Stomach (tissue), 9 donors: Measurements from ENCODE around the gene GRIA1. TPM values are rescaled to one million over a fixed set of nuclear protein-coding genes. Genes with fewer than 3 reads are reported as not detected.
"Not testable (repeated sequence)": the region's sequence is repeated elsewhere in the genome, so short reads cannot be mapped to it uniquely, and the experiment has no call there.

Source experiments
- DNase-seq, 2 donors: peaks; one replicate each; pipeline versions ENCODE4 v3.0.0 to v3.0.0-alpha.2; 2013 to 2019
- H3K27ac ChIP-seq, 5 donors: fragments of 200-600 bp in 4 of 5; sonication (generic) in 4 of 5; one replicate each; pipeline ENCODE4 v1.5.1; 2013 to 2019; ENCODE audit warnings: mild to moderate bottlenecking in 1 of 5, moderate library complexity in 1 of 5
- H3K27me3 ChIP-seq, 3 donors: fragments of 200-600 bp; sonication (generic); one replicate each; pipeline ENCODE4 v1.5.1; 2017 to 2019; ENCODE audit warnings: mixed run types in 1 of 3
- H3K36me3 ChIP-seq, 4 donors: fragments of 200-600 bp; sonication (generic); 1 replicate in 3 of 4; 2 replicates in 1 of 4; pipeline ENCODE4 v1.5.1; 2016 to 2019
- H3K4me1 ChIP-seq, 4 donors: fragments of 200-600 bp; sonication (generic); one replicate each; pipeline ENCODE4 v1.5.1; 2016 to 2019
- H3K4me3 ChIP-seq, 4 donors: fragments of 200-600 bp; sonication (generic) in 3 of 4; one replicate each; pipeline ENCODE4 v1.5.1; 2016 to 2019; ENCODE audit warnings: mild to moderate bottlenecking in 1 of 4
- H3K9me3 ChIP-seq, 4 donors: fragments of 200-600 bp; sonication (generic); one replicate each; pipeline ENCODE4 v1.5.1; 2016 to 2019
- CTCF ChIP-seq, 7 experiments: fragments of 450-650 bp in 4 of 7; fragments of 200-600 bp in 3 of 7; sonication (generic) in 3 of 7; IDR thresholded peaks; one replicate each; pipeline ENCODE4 v1.5.1; 2016 to 2019; ENCODE audit warnings: antibody characterized with exemption in 7 of 7, control low read depth in 2 of 7, mild to moderate bottlenecking in 1 of 7
- EP300 ChIP-seq: sonication (generic); formaldehyde crosslinking; IDR thresholded peaks from one replicate; pipeline ENCODE4 v1.6.1; 2017; ENCODE audit warnings: antibody characterized with exemption
- POLR2A ChIP-seq, 4 donors: fragments of 450-650 bp; IDR thresholded peaks; one replicate each; pipeline ENCODE4 v1.6.1; 2016; ENCODE audit warnings: antibody characterized with exemption in 4 of 4, control low read depth in 2 of 4, mild to moderate bottlenecking in 1 of 4, moderate library complexity in 1 of 4
- POLR2AphosphoS5 ChIP-seq, 3 donors: sonication (generic); formaldehyde crosslinking; IDR thresholded peaks; one replicate each; pipeline ENCODE4 v1.6.1; 2016; ENCODE audit warnings: antibody characterized with exemption in 3 of 3
- WGBS, 5 donors: extraction: QIAGEN DNeasy Blood & Tissue Kit in 3 of 5; methylation state at CpG; one replicate each; pipeline versions ENCODE4 v1.1.5 to v1.1.7; 2013 to 2018; 5-methylcytosine and 5-hydroxymethylcytosine counted together
- intact Hi-C: fragments of 100-400 bp; cut with DNase I; formaldehyde crosslinking; loops from one replicate; pipeline ENCODE4 v1.15.1; 2023; ENCODE audit warnings: low total_unique reads
- polyA plus RNA-seq, 3 donors: library from polyadenylated mRNA; stranded (reverse); fragments of 200-250 nt; gene quantifications; one replicate each; pipeline ENCODE4 v1.2.3, GENCODE V29; 2013
- total RNA-seq, 5 donors: library from RNA; depleted of rRNA; stranded (reverse); fragments of >200 nt; gene quantifications; one replicate each; pipeline versions ENCODE4 v1.1.0 to v1.2.3, GENCODE V29; 2014 to 2016
- donor health status: healthy with polysubstance abuse.
- donor health status: Bipolar disorder and iron deficiency.
- donor health status: healthy.

The GRIA1 gene
- total and polyA plus RNA-seq, 8 donors: 0.03 to 2.6 (median 0.29) TPM; not detected in 3

DNA sequence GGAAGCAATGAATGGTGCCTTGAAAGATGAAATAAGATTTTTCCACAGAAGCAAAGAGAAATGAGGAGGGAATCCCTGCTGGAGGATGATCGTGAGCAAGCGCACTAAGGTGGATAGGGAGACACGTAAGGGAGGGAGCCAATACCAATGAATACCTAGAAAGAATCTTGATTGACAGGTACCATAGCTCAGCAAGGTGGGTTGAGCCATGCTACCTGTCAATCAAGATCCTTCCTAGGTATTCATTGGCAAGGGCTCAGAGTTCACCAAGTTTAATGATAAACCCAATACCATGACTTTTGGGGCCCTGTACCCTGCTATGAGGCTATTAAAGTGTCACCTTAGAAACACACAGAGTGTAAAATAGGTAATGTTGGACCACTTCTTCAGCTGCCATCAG is 226.8 kb downstream of the GRIA1 start:
- WGBS, 5 donors: 87 to 96% (median 95%) methylated on average over 3 of the region's 3 CpGs
- no peak for DNase-seq

GRCh38 chr5:153718713-153719112 is 228.2 kb downstream of the GRIA1 start:
- Histone ChIP-seq H3K27me3 (no peaks in the 10 kb centered on the region), H3K9me3 (peaks cover 0 to 17% (median 2%) of the 10 kb centered on the region in 4 donors), H3K4me1 (no peaks in the 10 kb centered on the region), H3K36me3 (no peaks in the 10 kb centered on the region), H3K27ac (no peak overlapping the region), H3K4me3 (no peak overlapping the region)
- no peak for TF ChIP-seq EP300
- TF ChIP-seq CTCF (IDR thresholded peaks at IDR 0.05): no peak
- no peak for TF ChIP-seq POLR2A (IDR thresholded peaks at IDR 0.05)
- TF ChIP-seq POLR2AphosphoS5 (IDR thresholded peaks at IDR 0.05): no peak
- DNase-seq: no peak
- WGBS, 5 donors: 10 to 50% (median 24%) methylated on average over 1 of the region's 1 CpG
- intact Hi-C loops: no loop called here

More for the DNA sequence above, 226.8 kb downstream of the GRIA1 start:
- no peaks in the 10 kb centered on the region for H3K36me3 ChIP-seq
- no peak overlapping the region for H3K4me3 ChIP-seq
- no peaks in the 10 kb centered on the region for H3K4me1 ChIP-seq
- intact Hi-C loops: no loop called here
- H3K9me3 ChIP-seq: peaks cover 0 to 7% (median 0%) of the 10 kb centered on the region in 4 donors
- H3K27ac ChIP-seq: no peak overlapping the region
- H3K27me3 ChIP-seq: no peaks in the 10 kb centered on the region
- no peak for TF ChIP-seq CTCF (IDR thresholded peaks at IDR 0.05)
- no peak for TF ChIP-seq POLR2AphosphoS5 (IDR thresholded peaks at IDR 0.05)
- TF ChIP-seq EP300: no peak
- no peak for TF ChIP-seq POLR2A (IDR thresholded peaks at IDR 0.05)

DNA sequence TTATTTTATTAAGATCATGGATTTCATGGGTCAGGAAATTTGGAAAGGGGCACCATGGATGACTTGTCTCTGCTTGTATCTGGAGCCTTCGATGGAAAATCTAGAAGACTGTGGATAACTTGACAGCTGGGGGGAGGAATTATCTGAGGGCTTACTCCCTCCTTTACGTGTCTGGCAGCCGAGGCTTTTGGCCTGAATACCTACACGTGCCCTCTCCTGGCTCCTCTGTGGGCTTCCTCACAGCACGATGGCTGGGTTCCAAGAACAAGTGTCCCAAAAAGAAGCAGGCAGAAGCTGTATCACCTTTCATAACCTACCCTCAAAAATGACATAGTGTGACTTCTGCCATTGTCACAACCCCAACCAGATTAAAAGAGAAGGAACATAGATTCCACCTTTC is 228.9 kb downstream of the GRIA1 start:
- no peaks in the 10 kb centered on the region for H3K4me1 ChIP-seq

GRCh38 chr5:153723022-153723610 is 232.6 kb downstream of the GRIA1 start:
- H3K4me3 ChIP-seq, H3K27ac ChIP-seq, H3K4me1 ChIP-seq, H3K36me3 ChIP-seq, intact Hi-C loops, DNase-seq, H3K27me3 ChIP-seq: not testable (repeated sequence)
- H3K9me3 ChIP-seq: peaks cover 0 to 19% (median 2%) of the 10 kb centered on the region in 4 donors
- WGBS, 5 donors: 84 to 90% (median 88%) methylated on average over 12 to 15 of the region's 15 CpGs

More for the DNA sequence above, 228.9 kb downstream of the GRIA1 start:
- 69 to 77% (median 72%) methylated on average over 5 of the region's 5 CpGs for WGBS, 5 donors
- Histone ChIP-seq H3K4me3 (no peak overlapping the region), H3K9me3 (peaks cover 0 to 19% (median 2%) of the 10 kb centered on the region in 4 donors), H3K36me3 (no peaks in the 10 kb centered on the region), H3K27ac (no peak overlapping the region), H3K27me3 (no peaks in the 10 kb centered on the region)
- TF ChIP-seq EP300 (no peak), CTCF (IDR thresholded peaks at IDR 0.05) (no peak), POLR2AphosphoS5 (IDR thresholded peaks at IDR 0.05) (no peak), POLR2A (IDR thresholded peaks at IDR 0.05) (no peak)
- intact Hi-C loops: no loop called here
- no peak for DNase-seq

- Histone ChIP-seq H3K9me3 (no peaks in the 10 kb centered on the region), H3K27me3 (no peaks in the 10 kb centered on the region), H3K4me3 (no peak overlapping the region), H3K27ac (no peak overlapping the region), H3K36me3 (no peaks in the 10 kb centered on the region), H3K4me1 (no peaks in the 10 kb centered on the region)
- intact Hi-C loops: no loop called here
- 45 to 62% (median 60%) methylated on average over 5 of the region's 5 CpGs for WGBS, 5 donors
- TF ChIP-seq POLR2A (IDR thresholded peaks at IDR 0.05): no peak
- TF ChIP-seq CTCF (IDR thresholded peaks at IDR 0.05): no peak
- TF ChIP-seq POLR2AphosphoS5 (IDR thresholded peaks at IDR 0.05): no peak
- no peak for TF ChIP-seq EP300
- no peak for DNase-seq
These were observed 251.6 kb downstream of the GRIA1 start for GRCh38 chr5:153742060-153742459.
